GM12891 (cell line): Measurements from ENCODE around the gene DNASE1L2.

ENCODE experiments used
- DNase-seq: peaks from one replicate; pipeline ENCODE4 v3.0.0; 2011; ENCODE audit warnings: low spot score; ENCODE audit not compliant: insufficient read length
- FAIRE-seq: peaks from 2 replicates; lab custom pipeline; 2011; peaks lifted over from hg19 to GRCh38; lab: Jason Lieb, UNC
- PAX5 ChIP-seq: IDR thresholded peaks from 2 replicates; pipeline ENCODE4 v1.6.1; 2011; ENCODE audit warnings: low read length, moderate library complexity, mild to moderate bottlenecking; ENCODE audit not compliant: insufficient read depth, severe bottlenecking
- POLR2A ChIP-seq: IDR thresholded peaks from 2 replicates; pipeline ENCODE4 v1.6.1; 2011; ENCODE audit warnings: low read depth, low read length, control low read depth
- POLR2AphosphoS5 ChIP-seq: IDR thresholded peaks from 2 replicates; pipeline ENCODE4 v1.6.1; 2011; ENCODE audit warnings: low read depth, low read length, control low read depth
- POU2F2 ChIP-seq: IDR thresholded peaks from 2 replicates; pipeline ENCODE4 v1.6.1; 2011; ENCODE audit warnings: low read depth, mild to moderate bottlenecking, control low read depth, low read length, moderate library complexity
- SPI1 ChIP-seq: IDR thresholded peaks from 2 replicates; pipeline ENCODE4 v1.6.1; 2011; ENCODE audit warnings: low read depth, low read length, control low read depth
- TAF1 ChIP-seq: IDR thresholded peaks from 2 replicates; pipeline ENCODE4 v1.6.1; 2011; ENCODE audit warnings: low read depth, low read length, control low read depth

Gene DNASE1L2

GRCh38 chr16:2208772-2209171, 27.5 kb upstream of the DNASE1L2 start:
- FAIRE-seq (no peak), DNase-seq (no peak)
- TF ChIP-seq POLR2AphosphoS5 (no peak), PAX5 (no peak), POU2F2 (no peak), TAF1 (no peak), SPI1 (no peak), POLR2A (no peak)

- DNase-seq (no peak), FAIRE-seq (no peak)
- TF ChIP-seq PAX5: no peak
- TF ChIP-seq POU2F2: no peak
These were observed 26.8 kb upstream of the DNASE1L2 start for GRCh38 chr16:2209258-2210008.

GRCh38 chr16:2210009-2210332, 26.3 kb upstream of the DNASE1L2 start:
- no peak for FAIRE-seq
- no peak for TF ChIP-seq POLR2A
- no peak for TF ChIP-seq POU2F2
- no peak for TF ChIP-seq TAF1
- no peak for TF ChIP-seq SPI1
- TF ChIP-seq POLR2AphosphoS5: no peak; the same call in 1 of the 2 replicates
- TF ChIP-seq PAX5: no peak
- DNase-seq: no peak

GRCh38 chr16:2210386-2211365, 25.6 kb upstream of the DNASE1L2 start, which contains the start of gene BRICD5:
TSS of gene BRICD5 (minus strand) at chr16:2210863. CDS start at chr16:2210833, 30 bp downstream.
- peak; percentile 11; the same call in 1 of the 2 replicates for TF ChIP-seq POLR2AphosphoS5
- TF ChIP-seq TAF1: no peak
- DNase-seq: no peak
- no peak for FAIRE-seq

- peak; percentile 56; the same call in 1 of the 2 replicates for TF ChIP-seq POLR2AphosphoS5
- no peak for TF ChIP-seq TAF1
- no peak for DNase-seq
- no peak for FAIRE-seq
These were observed 24.3 kb upstream of the DNASE1L2 start for GRCh38 chr16:2211923-2212347.

GRCh38 chr16:2212362-2213324, 23.6 kb upstream of the DNASE1L2 start:
- no peak for DNase-seq
- no peak for TF ChIP-seq SPI1
- TF ChIP-seq POLR2AphosphoS5: no peak; the same call in 1 of the 2 replicates
- no peak for TF ChIP-seq TAF1
- no peak for TF ChIP-seq PAX5
- 0 out of 2 replicates have a peak, but pooled peaks have one; percentile 13 for TF ChIP-seq POU2F2
- no peak for TF ChIP-seq POLR2A
- FAIRE-seq: no peak

- DNase-seq (no peak), FAIRE-seq (peak; percentile 45)
- TF ChIP-seq POLR2A: no peak
- no peak for TF ChIP-seq SPI1
- TF ChIP-seq TAF1: no peak
- no peak for TF ChIP-seq PAX5
- no peak for TF ChIP-seq POU2F2
- no peak; the same call in 1 of the 2 replicates for TF ChIP-seq POLR2AphosphoS5
These were observed 22.2 kb upstream of the DNASE1L2 start for GRCh38 chr16:2213817-2214718.

- DNase-seq (no peak), FAIRE-seq (peak; percentile 98)
- TF ChIP-seq PAX5: no peak
- no peak for TF ChIP-seq POLR2A
- TF ChIP-seq SPI1: no peak
- TF ChIP-seq POLR2AphosphoS5: no peak
- TF ChIP-seq TAF1: no peak
- no peak for TF ChIP-seq POU2F2
These were observed 21.6 kb upstream of the DNASE1L2 start, which contains the start of gene PGP for GRCh38 chr16:2214719-2214968. TSS of gene PGP (minus strand) at chr16:2214840. CDS start at chr16:2214777, 63 bp downstream.

- FAIRE-seq (no peak), DNase-seq (no peak)
- TF ChIP-seq PAX5: no peak
- no peak for TF ChIP-seq SPI1
- TF ChIP-seq POU2F2: no peak
- TF ChIP-seq TAF1: no peak
- TF ChIP-seq POLR2AphosphoS5: no peak
- TF ChIP-seq POLR2A: no peak
These were observed 19.9 kb upstream of the DNASE1L2 start for GRCh38 chr16:2216330-2216729.
